HCT116 (cell line): Measurements from ENCODE around the gene IL36A.

Source experiments
- CBX3 ChIP-seq: IDR thresholded peaks from 2 replicates; pipeline ENCODE4 v1.6.1; 2012; ENCODE audit warnings: low read depth
- CTCF ChIP-seq, 3 experiments: fragments of 200-600 bp in 1 of 3; sonication (generic) in 1 of 3; IDR thresholded peaks in 2 of 3; conservative IDR thresholded peaks in 1 of 3; 2 replicates each; pipeline ENCODE4 v1.5.1; 2012 to 2017; ENCODE audit warnings: low read depth in 2 of 3, low read length in 2 of 3, antibody characterized with exemption in 1 of 3, borderline replicate concordance in 1 of 3, control low read depth in 1 of 3, mild to moderate bottlenecking in 1 of 3, mixed read lengths in 1 of 3, mixed run types in 1 of 3, moderate library complexity in 1 of 3; ENCODE audit not compliant: insufficient read depth in 1 of 3
- ELF1 ChIP-seq: IDR thresholded peaks from 2 replicates; pipeline ENCODE4 v1.6.1; 2012; ENCODE audit warnings: low read depth, borderline replicate concordance
- EZH2 ChIP-seq: fragments of 200-600 bp; sonication (generic); IDR thresholded peaks from 2 replicates; pipeline ENCODE4 v1.6.1; 2017; ENCODE audit warnings: antibody characterized with exemption, mixed run types
- EZH2phosphoT487 ChIP-seq: fragments of 200-600 bp; IDR thresholded peaks from 2 replicates; pipeline ENCODE4 v1.6.1; 2018; ENCODE audit warnings: antibody characterized with exemption, borderline replicate concordance
- JUND ChIP-seq: IDR thresholded peaks from 2 replicates; pipeline ENCODE4 v1.6.1; 2012
- MAX ChIP-seq: IDR thresholded peaks from 2 replicates; pipeline ENCODE4 v1.6.1; 2012
- POLR2A ChIP-seq: IDR thresholded peaks from 2 replicates; pipeline ENCODE4 v1.7.0; 2011; ENCODE audit warnings: borderline replicate concordance; ENCODE audit not compliant: insufficient read depth, insufficient read length; ENCODE audit errors: extremely low read depth
- POLR2AphosphoS5 ChIP-seq: IDR thresholded peaks from 2 replicates; pipeline ENCODE4 v1.6.1; 2011; ENCODE audit warnings: mild to moderate bottlenecking, low read depth, low read length, moderate library complexity
- SRF ChIP-seq: IDR thresholded peaks from 2 replicates; pipeline ENCODE4 v1.6.1; 2012; ENCODE audit warnings: low read depth
- ZBTB33 ChIP-seq: IDR thresholded peaks from 2 replicates; pipeline ENCODE4 v1.6.1; 2011; ENCODE audit warnings: mild to moderate bottlenecking, low read length, moderate library complexity; ENCODE audit not compliant: insufficient replicate concordance; ENCODE audit errors: extremely low read depth
- ZNF274 ChIP-seq: fragments of 200-500 bp; sonication (Bioruptor generic); IDR thresholded peaks from 2 replicates; pipeline ENCODE4 v1.6.1; 2014; ENCODE audit warnings: mild to moderate bottlenecking, low read depth, low read length, inconsistent platforms
- TF ChIP-seq, protein P1 (sequence below): IDR thresholded peaks from 2 replicates; pipeline ENCODE4 v1.6.1; 2012; ENCODE audit warnings: low read depth
- TF ChIP-seq, protein P2 (sequence below): IDR thresholded peaks from 2 replicates; pipeline ENCODE4 v1.6.1; 2012

GRCh38 chr2:113036763-113037162, 31.5 kb downstream of the IL36A start:
- TF ChIP-seq CTCF (IDR thresholded peaks at IDR 0.05 in 2 of 3, conservative IDR thresholded peaks at IDR 0.05 in 1 of 3; ENCODE audit: borderline replicate concordance in 1 of 3, insufficient read depth in 1 of 3, low read depth in 2 of 3, low read length in 2 of 3) (no peak), MAX (no peak), SRF (no peak), POLR2A (no peak), EZH2 (no peak), EZH2phosphoT487 (no peak), POLR2AphosphoS5 (no peak), JUND (no peak), ZBTB33 (no peak), ELF1 (no peak), CBX3 (no peak), ZNF274 (no peak)
- TF ChIP-seq, protein P1, sequence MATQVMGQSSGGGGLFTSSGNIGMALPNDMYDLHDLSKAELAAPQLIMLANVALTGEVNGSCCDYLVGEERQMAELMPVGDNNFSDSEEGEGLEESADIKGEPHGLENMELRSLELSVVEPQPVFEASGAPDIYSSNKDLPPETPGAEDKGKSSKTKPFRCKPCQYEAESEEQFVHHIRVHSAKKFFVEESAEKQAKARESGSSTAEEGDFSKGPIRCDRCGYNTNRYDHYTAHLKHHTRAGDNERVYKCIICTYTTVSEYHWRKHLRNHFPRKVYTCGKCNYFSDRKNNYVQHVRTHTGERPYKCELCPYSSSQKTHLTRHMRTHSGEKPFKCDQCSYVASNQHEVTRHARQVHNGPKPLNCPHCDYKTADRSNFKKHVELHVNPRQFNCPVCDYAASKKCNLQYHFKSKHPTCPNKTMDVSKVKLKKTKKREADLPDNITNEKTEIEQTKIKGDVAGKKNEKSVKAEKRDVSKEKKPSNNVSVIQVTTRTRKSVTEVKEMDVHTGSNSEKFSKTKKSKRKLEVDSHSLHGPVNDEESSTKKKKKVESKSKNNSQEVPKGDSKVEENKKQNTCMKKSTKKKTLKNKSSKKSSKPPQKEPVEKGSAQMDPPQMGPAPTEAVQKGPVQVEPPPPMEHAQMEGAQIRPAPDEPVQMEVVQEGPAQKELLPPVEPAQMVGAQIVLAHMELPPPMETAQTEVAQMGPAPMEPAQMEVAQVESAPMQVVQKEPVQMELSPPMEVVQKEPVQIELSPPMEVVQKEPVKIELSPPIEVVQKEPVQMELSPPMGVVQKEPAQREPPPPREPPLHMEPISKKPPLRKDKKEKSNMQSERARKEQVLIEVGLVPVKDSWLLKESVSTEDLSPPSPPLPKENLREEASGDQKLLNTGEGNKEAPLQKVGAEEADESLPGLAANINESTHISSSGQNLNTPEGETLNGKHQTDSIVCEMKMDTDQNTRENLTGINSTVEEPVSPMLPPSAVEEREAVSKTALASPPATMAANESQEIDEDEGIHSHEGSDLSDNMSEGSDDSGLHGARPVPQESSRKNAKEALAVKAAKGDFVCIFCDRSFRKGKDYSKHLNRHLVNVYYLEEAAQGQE, result no peak
- TF ChIP-seq, protein P2, sequence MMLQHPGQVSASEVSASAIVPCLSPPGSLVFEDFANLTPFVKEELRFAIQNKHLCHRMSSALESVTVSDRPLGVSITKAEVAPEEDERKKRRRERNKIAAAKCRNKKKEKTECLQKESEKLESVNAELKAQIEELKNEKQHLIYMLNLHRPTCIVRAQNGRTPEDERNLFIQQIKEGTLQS, result no peak
